Testis (tissue), 2 donors: ENCODE results near the gene TCP1.
"Not testable (repeated sequence)": the region's sequence is repeated elsewhere in the genome, so short reads cannot be mapped to it uniquely, and the experiment has no call there.

Experiments
- POLR2A ChIP-seq: fragments of 450-650 bp; IDR thresholded peaks from one replicate; pipeline ENCODE4 v1.6.1; 2017; ENCODE audit warnings: antibody characterized with exemption, mild to moderate bottlenecking, moderate library complexity
- TF ChIP-seq, protein P1 (sequence below), 3 experiments: fragments of 450-650 bp in 2 of 3; fragments of 200-600 bp in 1 of 3; sonication (generic) in 1 of 3; IDR thresholded peaks; one replicate each; pipeline ENCODE4 v1.5.1; 2016 to 2019; ENCODE audit warnings: antibody characterized with exemption in 3 of 3, mild to moderate bottlenecking in 2 of 3, moderate library complexity in 1 of 3

DNA sequence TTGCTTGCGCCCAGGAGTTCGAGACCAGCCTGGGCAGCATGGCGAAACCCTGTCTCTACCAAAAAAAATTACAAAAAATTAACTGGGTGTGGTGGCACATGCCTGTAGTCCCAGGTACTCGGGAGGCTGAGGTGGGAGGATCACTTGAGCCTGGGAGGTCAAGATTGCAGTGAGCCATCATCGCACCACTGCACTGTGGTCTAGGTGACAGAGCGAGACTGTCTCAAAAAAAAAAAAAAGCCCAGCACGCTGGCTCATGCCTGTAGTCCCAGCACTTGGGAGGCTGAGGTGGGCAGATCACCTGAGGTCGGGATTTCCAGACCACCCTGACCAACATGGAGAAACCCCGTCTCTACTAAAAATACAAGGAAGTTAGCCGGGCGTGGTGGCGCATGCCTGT is 56.0 kb downstream of the TCP1 start:
- TF ChIP-seq, protein P1, sequence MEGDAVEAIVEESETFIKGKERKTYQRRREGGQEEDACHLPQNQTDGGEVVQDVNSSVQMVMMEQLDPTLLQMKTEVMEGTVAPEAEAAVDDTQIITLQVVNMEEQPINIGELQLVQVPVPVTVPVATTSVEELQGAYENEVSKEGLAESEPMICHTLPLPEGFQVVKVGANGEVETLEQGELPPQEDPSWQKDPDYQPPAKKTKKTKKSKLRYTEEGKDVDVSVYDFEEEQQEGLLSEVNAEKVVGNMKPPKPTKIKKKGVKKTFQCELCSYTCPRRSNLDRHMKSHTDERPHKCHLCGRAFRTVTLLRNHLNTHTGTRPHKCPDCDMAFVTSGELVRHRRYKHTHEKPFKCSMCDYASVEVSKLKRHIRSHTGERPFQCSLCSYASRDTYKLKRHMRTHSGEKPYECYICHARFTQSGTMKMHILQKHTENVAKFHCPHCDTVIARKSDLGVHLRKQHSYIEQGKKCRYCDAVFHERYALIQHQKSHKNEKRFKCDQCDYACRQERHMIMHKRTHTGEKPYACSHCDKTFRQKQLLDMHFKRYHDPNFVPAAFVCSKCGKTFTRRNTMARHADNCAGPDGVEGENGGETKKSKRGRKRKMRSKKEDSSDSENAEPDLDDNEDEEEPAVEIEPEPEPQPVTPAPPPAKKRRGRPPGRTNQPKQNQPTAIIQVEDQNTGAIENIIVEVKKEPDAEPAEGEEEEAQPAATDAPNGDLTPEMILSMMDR (IDR thresholded peaks at IDR 0.05), result not testable (repeated sequence)
- TF ChIP-seq POLR2A, result not testable (repeated sequence)
